CD4-positive, alpha-beta T cell treated with Interleukin-21 for 1 hour (primary cell): ENCODE results near the gene AFAP1.
A peak's percentile ranks its signal among the peaks of the same experiment; 100 is the strongest.

Experiments used
- DNase-seq: peaks from one replicate; pipeline ENCODE4 v3.0.0-alpha.2; 2020

Gene AFAP1

GRCh38 chr4:7862561-7863192 is 77.0 kb downstream of the AFAP1 start:
- no peak for DNase-seq

GRCh38 chr4:7861440-7861881 is 78.2 kb downstream of the AFAP1 start:
- no peak for DNase-seq

- DNase-seq = no peak
These were observed 79.0 kb downstream of the AFAP1 start for GRCh38 chr4:7860600-7861163.

GRCh38 chr4:7859326-7859725 is 80.3 kb downstream of the AFAP1 start:
- DNase-seq = no peak

GRCh38 chr4:7858498-7858897 is 81.2 kb downstream of the AFAP1 start:
- no peak for DNase-seq

GRCh38 chr4:7857993-7858392 is 81.7 kb downstream of the AFAP1 start:
- no peak for DNase-seq

GRCh38 chr4:7857238-7857701 is 82.4 kb downstream of the AFAP1 start:
- DNase-seq = no peak

- DNase-seq = no peak
These were observed 83.9 kb downstream of the AFAP1 start for GRCh38 chr4:7855731-7856130.

GRCh38 chr4:7854697-7855370 is 84.8 kb downstream of the AFAP1 start:
- peak; percentile 90 for DNase-seq

- DNase-seq = no peak
These were observed 85.4 kb downstream of the AFAP1 start for GRCh38 chr4:7854216-7854615.

GRCh38 chr4:7853271-7853670 is 86.4 kb downstream of the AFAP1 start:
- no peak for DNase-seq

- no peak for DNase-seq
These were observed 87.0 kb downstream of the AFAP1 start for GRCh38 chr4:7852568-7853185.

GRCh38 chr4:7850489-7850888 is 89.2 kb downstream of the AFAP1 start:
- no peak for DNase-seq

GRCh38 chr4:7847206-7847605 is 92.5 kb downstream of the AFAP1 start:
- no peak for DNase-seq

- DNase-seq = no peak
These were observed 94.0 kb downstream of the AFAP1 start for GRCh38 chr4:7845493-7846128.

GRCh38 chr4:7844594-7844991 is 95.1 kb downstream of the AFAP1 start:
- no peak for DNase-seq

GRCh38 chr4:7843831-7844593 is 95.6 kb downstream of the AFAP1 start:
- peak; percentile 76 for DNase-seq

GRCh38 chr4:7842384-7843279 is 97.0 kb downstream of the AFAP1 start:
- DNase-seq = no peak

GRCh38 chr4:7841894-7842293 is 97.8 kb downstream of the AFAP1 start:
- no peak for DNase-seq

- DNase-seq = no peak
These were observed 98.6 kb downstream of the AFAP1 start for GRCh38 chr4:7841071-7841470.

GRCh38 chr4:7839856-7840255 is 99.8 kb downstream of the AFAP1 start:
- no peak for DNase-seq
